Loucy (cell line): ENCODE measurements around the gene TMEM129.

ENCODE experiments used
- H2AFZ ChIP-seq: fragments of 200-600 bp; sonication (generic); 2 replicates; pipeline ENCODE4 v1.6.0; 2016; ENCODE audit warnings: antibody characterized with exemption, mild to moderate bottlenecking, low read length, moderate library complexity
- H3F3A ChIP-seq: fragments of 200-600 bp; 2 replicates; pipeline ENCODE4 v1.6.0; 2016; ENCODE audit warnings: antibody characterized with exemption, low read depth, mild to moderate bottlenecking
- H3K27me3 ChIP-seq: fragments of 200-600 bp; sonication (generic); 2 replicates; pipeline ENCODE4 v1.6.1; 2014; ENCODE audit warnings: low read length, mild to moderate bottlenecking; ENCODE audit not compliant: insufficient read depth, poor library complexity, severe bottlenecking
- H3K36me3 ChIP-seq: fragments of 200-600 bp; sonication (generic); 2 replicates; pipeline ENCODE4 v1.6.1; 2016; ENCODE audit warnings: low read length; ENCODE audit not compliant: insufficient read depth
- H3K4me1 ChIP-seq: fragments of 200-600 bp; sonication (generic); 2 replicates; pipeline ENCODE4 v1.5.1; 2014; ENCODE audit warnings: low read length, mild to moderate bottlenecking; ENCODE audit not compliant: insufficient read depth, poor library complexity, severe bottlenecking
- H3K4me2 ChIP-seq: fragments of 200-600 bp; sonication (generic); 2 replicates; pipeline ENCODE4 v1.6.0; 2014; ENCODE audit warnings: antibody characterized with exemption, low read length, low read depth, mild to moderate bottlenecking; ENCODE audit not compliant: poor library complexity, severe bottlenecking
- H3K4me3 ChIP-seq: fragments of 200-600 bp; sonication (generic); 2 replicates; pipeline ENCODE4 v1.5.1; 2014; ENCODE audit warnings: low read length, mild to moderate bottlenecking, mixed read lengths; ENCODE audit not compliant: poor library complexity, severe bottlenecking
- H3K79me2 ChIP-seq: fragments of 200-600 bp; sonication (generic); 2 replicates; pipeline ENCODE4 v1.6.1; 2014; ENCODE audit warnings: low read length; ENCODE audit not compliant: insufficient read depth
- H3K9ac ChIP-seq: fragments of 200-600 bp; sonication (generic); 2 replicates; pipeline ENCODE4 v1.6.0; 2014; ENCODE audit warnings: mild to moderate bottlenecking, low read depth, low read length, moderate library complexity; ENCODE audit not compliant: poor library complexity, severe bottlenecking
- H3K9me2 ChIP-seq: fragments of 200-600 bp; sonication (generic); replicated peaks from 2 replicates; pipeline ENCODE4 v1.6.1; 2016; ENCODE audit warnings: low read depth, low read length, mixed read lengths
- H3K9me3 ChIP-seq: fragments of 200-600 bp; sonication (generic); 2 replicates; pipeline ENCODE4 v1.6.1; 2014; ENCODE audit warnings: mild to moderate bottlenecking, antibody characterized with exemption, low read length, low read depth; ENCODE audit not compliant: insufficient read depth
- H4K20me1 ChIP-seq: fragments of 200-600 bp; sonication (generic); 2 replicates; pipeline ENCODE4 v1.6.0; 2014; ENCODE audit warnings: antibody characterized with exemption, low read length, mild to moderate bottlenecking; ENCODE audit not compliant: insufficient read depth, poor library complexity, severe bottlenecking
- EZH2phosphoT487 ChIP-seq: fragments of 200-600 bp; IDR thresholded peaks from 2 replicates; pipeline ENCODE4 v1.6.1; 2018; ENCODE audit warnings: antibody characterized with exemption, mild to moderate bottlenecking, moderate library complexity, borderline replicate concordance
- TF ChIP-seq, protein P1 (sequence below): fragments of 200-600 bp; sonication (generic); conservative IDR thresholded peaks from 2 replicates; pipeline ENCODE4 v1.5.1; 2014; ENCODE audit warnings: mild to moderate bottlenecking, antibody characterized with exemption, low read length

Gene TMEM129

GRCh38 chr4:1752284-1753041 lies 31.3 kb upstream of the TMEM129 start:
- no peaks in the 10 kb centered on the region for H3F3A ChIP-seq
- no peaks in the 10 kb centered on the region for H3K27me3 ChIP-seq
- no peaks in the 10 kb centered on the region for H3K36me3 ChIP-seq
- no peaks in the 10 kb centered on the region for H3K9me3 ChIP-seq
- no peak overlapping the region for H3K4me2 ChIP-seq
- TF ChIP-seq, protein P1, sequence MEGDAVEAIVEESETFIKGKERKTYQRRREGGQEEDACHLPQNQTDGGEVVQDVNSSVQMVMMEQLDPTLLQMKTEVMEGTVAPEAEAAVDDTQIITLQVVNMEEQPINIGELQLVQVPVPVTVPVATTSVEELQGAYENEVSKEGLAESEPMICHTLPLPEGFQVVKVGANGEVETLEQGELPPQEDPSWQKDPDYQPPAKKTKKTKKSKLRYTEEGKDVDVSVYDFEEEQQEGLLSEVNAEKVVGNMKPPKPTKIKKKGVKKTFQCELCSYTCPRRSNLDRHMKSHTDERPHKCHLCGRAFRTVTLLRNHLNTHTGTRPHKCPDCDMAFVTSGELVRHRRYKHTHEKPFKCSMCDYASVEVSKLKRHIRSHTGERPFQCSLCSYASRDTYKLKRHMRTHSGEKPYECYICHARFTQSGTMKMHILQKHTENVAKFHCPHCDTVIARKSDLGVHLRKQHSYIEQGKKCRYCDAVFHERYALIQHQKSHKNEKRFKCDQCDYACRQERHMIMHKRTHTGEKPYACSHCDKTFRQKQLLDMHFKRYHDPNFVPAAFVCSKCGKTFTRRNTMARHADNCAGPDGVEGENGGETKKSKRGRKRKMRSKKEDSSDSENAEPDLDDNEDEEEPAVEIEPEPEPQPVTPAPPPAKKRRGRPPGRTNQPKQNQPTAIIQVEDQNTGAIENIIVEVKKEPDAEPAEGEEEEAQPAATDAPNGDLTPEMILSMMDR = no peak
- no peak for TF ChIP-seq EZH2phosphoT487
- H3K79me2 ChIP-seq = no peaks in the 10 kb centered on the region
- H3K9ac ChIP-seq = no peak overlapping the region
- no peak overlapping the region for H3K4me3 ChIP-seq
- no peaks in the 10 kb centered on the region for H3K9me2 ChIP-seq
- H2AFZ ChIP-seq = no peak overlapping the region
- no peaks in the 10 kb centered on the region for H4K20me1 ChIP-seq
- peaks cover 4% of the 10 kb centered on the region for H3K4me1 ChIP-seq

DNA sequence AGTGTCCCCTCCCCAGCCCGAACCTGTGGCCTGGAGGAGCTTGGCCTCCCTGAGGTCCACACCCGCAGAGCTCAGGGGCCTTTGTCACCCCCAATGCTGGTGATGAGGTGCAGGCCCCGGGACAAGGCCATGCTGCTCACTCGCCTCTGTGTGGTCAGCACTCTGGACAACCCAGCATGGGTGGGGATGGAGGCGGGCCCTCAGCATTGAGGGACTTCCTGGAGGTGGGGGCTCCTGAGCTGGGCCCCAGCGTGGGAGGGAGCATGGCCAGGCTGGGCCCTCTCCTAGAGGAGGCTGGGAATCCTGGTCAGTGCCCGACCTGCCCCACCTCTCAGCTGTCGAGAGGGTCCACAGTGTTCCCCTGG lies 30.8 kb upstream of the TMEM129 start:
- H3K4me3 ChIP-seq = no peak overlapping the region
- no peaks in the 10 kb centered on the region for H3K9me3 ChIP-seq
- H3F3A ChIP-seq = no peaks in the 10 kb centered on the region
- peaks cover 4% of the 10 kb centered on the region for H3K4me1 ChIP-seq
- no peaks in the 10 kb centered on the region for H3K9me2 ChIP-seq
- H3K27me3 ChIP-seq = no peaks in the 10 kb centered on the region
- no peaks in the 10 kb centered on the region for H3K79me2 ChIP-seq
- no peaks in the 10 kb centered on the region for H3K36me3 ChIP-seq
- H3K9ac ChIP-seq = no peak overlapping the region
- H2AFZ ChIP-seq = no peak overlapping the region
- TF ChIP-seq, protein P1 = no peak
- no peak for TF ChIP-seq EZH2phosphoT487
- no peaks in the 10 kb centered on the region for H4K20me1 ChIP-seq
- no peak overlapping the region for H3K4me2 ChIP-seq

DNA sequence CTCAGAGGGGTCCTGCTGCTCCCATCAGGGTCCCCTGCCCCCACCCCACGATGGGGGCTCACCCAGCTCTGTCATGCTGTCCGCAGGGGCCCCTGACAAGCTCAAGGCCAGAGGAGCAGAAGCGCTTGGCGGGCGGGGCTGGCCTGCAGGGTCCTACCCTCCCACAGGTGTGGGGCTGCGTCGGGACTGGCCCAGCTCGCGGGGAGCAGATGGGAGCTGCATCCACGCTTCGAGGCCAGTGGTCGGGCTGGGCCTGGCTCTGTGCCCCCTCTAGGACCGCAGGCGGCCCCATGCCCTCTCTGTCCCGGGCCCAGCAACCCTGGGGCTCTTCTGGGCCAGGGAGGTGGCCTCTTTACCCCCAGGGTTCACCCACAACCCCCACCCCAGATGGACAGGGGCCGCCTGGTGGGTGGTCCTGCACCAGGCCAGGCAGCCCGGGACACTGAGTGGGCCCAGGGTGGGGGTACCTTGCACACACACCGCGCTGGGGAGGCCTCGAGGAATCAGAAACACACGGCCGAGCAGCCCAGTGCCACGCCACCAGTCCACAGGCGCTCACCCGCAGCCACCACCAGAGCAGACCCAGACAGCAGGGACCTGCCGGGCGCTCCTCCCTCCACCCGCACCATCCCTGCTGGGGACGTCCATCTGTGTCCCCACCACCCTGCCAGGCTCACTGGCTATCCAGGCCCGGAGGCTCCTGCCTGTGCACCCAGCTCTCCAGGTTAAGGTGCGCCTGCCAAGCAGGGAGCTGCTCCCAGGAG lies 30.2 kb upstream of the TMEM129 start:
- H3K36me3 ChIP-seq = no peaks in the 10 kb centered on the region
- H3K27me3 ChIP-seq = no peaks in the 10 kb centered on the region
- no peaks in the 10 kb centered on the region for H4K20me1 ChIP-seq
- no peaks in the 10 kb centered on the region for H3K9me3 ChIP-seq
- no peaks in the 10 kb centered on the region for H3K9me2 ChIP-seq
- H3K4me2 ChIP-seq = no peak overlapping the region
- no peak overlapping the region for H3K4me3 ChIP-seq
- H2AFZ ChIP-seq = no peak overlapping the region
- no peak for TF ChIP-seq EZH2phosphoT487
- TF ChIP-seq, protein P1 = no peak
- H3K79me2 ChIP-seq = no peaks in the 10 kb centered on the region
- no peak overlapping the region for H3K9ac ChIP-seq
- peaks cover 4% of the 10 kb centered on the region for H3K4me1 ChIP-seq
- H3F3A ChIP-seq = no peaks in the 10 kb centered on the region
